ENCODE measurements around the gene TECPR2. TPM values are rescaled to one million over a fixed set of nuclear protein-coding genes. Genes with fewer than 3 reads are reported as not detected.
"Not testable (repeated sequence)": the region's sequence is repeated elsewhere in the genome, so short reads cannot be mapped to it uniquely, and the experiment has no call there.

TECPR2 gene
- total RNA-seq, 1 donor from 2014 or later: 5.1 TPM

GRCh38 chr14:102348376-102348775, 14.4 kb upstream of the TECPR2 start:
- DNase-seq (ENCODE audit: low read depth): no peak
- no peak for TF ChIP-seq CTCF (conservative IDR thresholded peaks at IDR 0.05; ENCODE audit: low read depth, low read length)
- no peak overlapping the region for H3K4me3 ChIP-seq (ENCODE audit: low read depth, low read length)

- no peak for TF ChIP-seq CTCF (conservative IDR thresholded peaks at IDR 0.05; ENCODE audit: low read depth, low read length)
- no peak overlapping the region for H3K4me3 ChIP-seq (ENCODE audit: low read depth, low read length)
- no peak for DNase-seq (ENCODE audit: low read depth)
Observed at GRCh38 chr14:102351023-102351422, 11.7 kb upstream of the TECPR2 start.

- DNase-seq (ENCODE audit: low read depth); H3K4me3 ChIP-seq (ENCODE audit: low read depth, low read length): not testable (repeated sequence)
Observed at GRCh38 chr14:102351593-102351992, 11.1 kb upstream of the TECPR2 start.

GRCh38 chr14:102352213-102352612, 10.5 kb upstream of the TECPR2 start:
- DNase-seq (ENCODE audit: low read depth): no peak
- TF ChIP-seq CTCF (conservative IDR thresholded peaks at IDR 0.05; ENCODE audit: low read depth, low read length): no peak
- H3K4me3 ChIP-seq (ENCODE audit: low read depth, low read length): no peak overlapping the region

GRCh38 chr14:102353126-102353619, 9.6 kb upstream of the TECPR2 start:
- DNase-seq (ENCODE audit: low read depth): no peak

GRCh38 chr14:102356280-102356679, 6.5 kb upstream of the TECPR2 start:
- DNase-seq (ENCODE audit: low read depth): no peak
- TF ChIP-seq CTCF (conservative IDR thresholded peaks at IDR 0.05; ENCODE audit: low read depth, low read length): no peak
- no peak overlapping the region for H3K4me3 ChIP-seq (ENCODE audit: low read depth, low read length)

More at GRCh38 chr14:102353126-102353619, 9.6 kb upstream of the TECPR2 start:
- no peak overlapping the region for H3K4me3 ChIP-seq (ENCODE audit: low read depth, low read length)
- no peak for TF ChIP-seq CTCF (conservative IDR thresholded peaks at IDR 0.05; ENCODE audit: low read depth, low read length)

GRCh38 chr14:102359341-102359740, 3.4 kb upstream of the TECPR2 start:
- TF ChIP-seq CTCF (conservative IDR thresholded peaks at IDR 0.05; ENCODE audit: low read depth, low read length): no peak
- no peak overlapping the region for H3K4me3 ChIP-seq (ENCODE audit: low read depth, low read length)
- DNase-seq (ENCODE audit: low read depth): no peak

All from epithelial cell of proximal tubule (primary cell).